Activated CD8-positive, alpha-beta T cell treated with anti-CD3 and anti-CD28 coated beads, Interleukin-2, amount 10 ng/mL, durations not matched to agents 7 days and 5 days (primary cell): ENCODE results near the gene MYH7. TPM values are rescaled to one million over a fixed set of nuclear protein-coding genes. Genes with fewer than 3 reads are reported as not detected.

ENCODE experiments used
- ATAC-seq: fragments of 150-1000 bp; cut with Tn5 transposase; one replicate; pipeline ENCODE4 v1.10.0; 2021; ENCODE audit warnings: moderate library complexity
- CTCF ChIA-PET: fragments of 350-600 bp; sonication (Branson Sonifier 250); formaldehyde crosslinking; loops from one replicate; lab custom pipeline; 2021; ENCODE audit warnings: antibody characterized with exemption; lab: Charles Lee
- POLR2A ChIA-PET: fragments of 350-600 bp; sonication (Branson Sonifier 250); formaldehyde crosslinking; loops from one replicate; lab custom pipeline; 2021; ENCODE audit warnings: antibody characterized with exemption; lab: Charles Lee
- DNase-seq: peaks from one replicate; pipeline ENCODE4 v3.0.0-alpha.2; 2020
- H3K27ac Mint-ChIP-seq: one replicate; pipeline ENCODE4 v1.8.0; 2021; ENCODE audit warnings: mild to moderate bottlenecking, mixed read lengths
- H3K27me3 Mint-ChIP-seq: one replicate; pipeline ENCODE4 v1.8.0; 2021; ENCODE audit warnings: low read depth, mixed read lengths
- H3K36me3 Mint-ChIP-seq: one replicate; pipeline ENCODE4 v1.8.0; 2021; ENCODE audit warnings: low read depth, mixed read lengths
- H3K4me1 Mint-ChIP-seq: one replicate; pipeline ENCODE4 v1.8.0; 2021; ENCODE audit warnings: low read depth, mixed read lengths
- H3K4me3 Mint-ChIP-seq: one replicate; pipeline ENCODE4 v1.8.0; 2021; ENCODE audit warnings: mild to moderate bottlenecking, mixed read lengths
- H3K9me3 Mint-ChIP-seq: one replicate; pipeline ENCODE4 v1.8.0; 2022; ENCODE audit warnings: mixed read lengths; ENCODE audit not compliant: insufficient read depth
- total RNA-seq, 2 experiments: library from RNA; stranded (reverse); gene quantifications; one replicate each; pipeline ENCODE4 v1.2.3, GENCODE V29; 2021

MYH7 gene
- not detected for total RNA-seq

DNA sequence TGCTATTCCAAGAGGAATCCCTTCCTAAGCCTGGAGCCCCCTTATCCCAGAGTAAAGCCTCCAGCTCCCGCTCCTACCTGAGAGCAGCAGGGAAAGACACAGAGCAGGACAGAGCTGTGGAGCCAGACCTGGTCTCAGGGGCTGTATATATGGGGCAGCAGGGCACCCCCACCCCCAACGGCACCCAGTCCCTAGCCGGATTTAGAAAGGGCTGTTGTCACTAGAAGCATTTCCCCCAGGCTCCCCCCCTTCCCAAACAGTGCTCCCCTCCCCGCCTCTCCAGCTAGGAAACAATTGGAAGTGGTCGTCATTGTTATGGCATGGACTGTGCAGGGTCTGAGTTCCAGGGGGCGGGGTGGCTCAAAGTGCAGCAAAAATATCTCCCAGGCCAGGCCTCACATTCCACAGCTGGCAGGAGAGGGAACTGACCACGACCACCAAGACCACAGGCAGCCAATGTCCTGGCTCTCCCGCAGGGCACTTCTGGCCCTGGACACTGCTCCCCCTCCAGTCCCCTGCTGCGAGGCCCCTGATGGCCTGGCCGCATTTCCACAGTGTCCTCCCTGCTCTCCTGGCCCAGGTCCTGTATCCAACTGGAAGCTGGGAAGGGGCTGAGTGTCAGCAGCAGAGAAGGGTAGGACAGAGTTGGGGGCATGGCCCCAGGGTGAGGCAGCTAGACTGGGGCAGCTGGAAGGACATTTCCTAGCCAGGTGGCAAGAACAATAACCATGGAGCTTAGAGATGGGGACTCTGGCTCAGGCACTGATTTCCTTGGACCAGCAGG, at the start of gene MYH7:
Gene MYH7 (minus strand): TSS at position 118 of the 784 bp plus-strand sequence. CDS start 1,928 bp downstream, outside the sequence.
- Mint-ChIP-seq H3K4me1 (no peaks in the 10 kb centered on the region), H3K27ac (no peak within 1 kb of the TSS), H3K27me3 (no peaks in the 10 kb centered on the region), H3K4me3 (no peak within 1 kb of the TSS), H3K36me3 (no peaks in the 10 kb centered on the region), H3K9me3 (no peaks in the 10 kb centered on the region)
- no peak for DNase-seq
- CTCF ChIA-PET = no interaction called here
- POLR2A ChIA-PET = no interaction called here
- ATAC-seq = no peak

DNA sequence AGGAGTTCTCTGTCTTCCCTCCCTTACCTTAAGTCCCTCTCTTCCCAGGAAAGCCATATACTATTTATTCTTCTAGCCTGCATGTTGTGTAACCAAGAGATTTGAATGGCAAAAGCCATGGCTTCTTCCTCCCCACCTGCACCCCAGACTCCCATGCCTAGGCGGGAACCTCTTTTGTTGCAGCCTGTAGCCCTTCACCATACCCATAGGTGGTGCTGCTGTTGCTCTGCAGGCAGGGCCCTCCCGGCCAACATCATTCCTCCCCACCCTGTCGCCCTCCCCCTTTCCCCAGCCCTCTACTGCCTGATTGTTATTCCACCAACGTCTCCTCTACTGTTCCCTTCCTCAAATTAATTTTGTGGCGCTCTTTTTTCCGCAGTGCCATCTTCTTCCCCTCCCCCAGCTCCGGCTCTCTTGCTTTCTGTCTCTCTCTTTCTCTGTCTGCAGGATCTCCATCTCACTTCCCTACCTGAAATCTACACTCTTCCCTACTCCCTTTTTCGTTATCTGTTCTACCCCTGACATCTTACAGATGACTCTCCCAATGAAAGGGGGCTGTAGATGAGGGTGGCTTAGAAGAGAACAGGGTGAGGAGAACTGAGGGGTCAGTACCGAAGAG, 47.9 kb upstream of the MYH7 start:
- no peak overlapping the region for H3K4me3 Mint-ChIP-seq
- POLR2A ChIA-PET = no interaction called here
- CTCF ChIA-PET = interaction anchor here (0.7 to 13.7 kb wide), 5 partner anchors 13 to 163 kb away, joined by 3 to 266 read pairs (median 9); partner anchors contain the start of gene THTPA
- DNase-seq (peak; percentile 24), ATAC-seq (peak; percentile 64)
- peaks cover 2% of the 10 kb centered on the region for H3K36me3 Mint-ChIP-seq
- H3K27me3 Mint-ChIP-seq = no peaks in the 10 kb centered on the region
- H3K4me1 Mint-ChIP-seq = peaks cover 4% of the 10 kb centered on the region
- H3K27ac Mint-ChIP-seq = no peak overlapping the region
- no peaks in the 10 kb centered on the region for H3K9me3 Mint-ChIP-seq

DNA sequence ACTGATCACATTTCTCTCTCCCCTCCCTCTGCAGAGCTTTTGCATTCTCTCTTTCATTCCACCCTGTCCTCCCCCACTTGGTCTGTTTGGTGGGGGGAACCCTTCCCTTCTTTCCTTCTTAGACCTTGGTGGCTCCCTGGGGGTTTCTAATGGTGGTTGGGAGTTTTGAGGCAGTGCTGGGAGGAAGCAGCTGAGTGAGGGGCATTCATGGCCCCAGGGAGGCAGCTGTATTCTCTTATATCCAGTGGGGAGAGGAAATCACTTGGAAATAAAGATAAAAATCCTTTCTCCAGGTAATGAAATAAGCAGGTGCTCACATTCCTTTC, 47.3 kb upstream of the MYH7 start:
- POLR2A ChIA-PET = no interaction called here
- no peaks in the 10 kb centered on the region for H3K27me3 Mint-ChIP-seq
- H3K27ac Mint-ChIP-seq = no peak overlapping the region
- no peaks in the 10 kb centered on the region for H3K9me3 Mint-ChIP-seq
- DNase-seq (no peak), ATAC-seq (no peak)
- H3K36me3 Mint-ChIP-seq = peaks cover 6% of the 10 kb centered on the region
- H3K4me3 Mint-ChIP-seq = no peak overlapping the region
- CTCF ChIA-PET = interaction anchor here (0.7 to 13.7 kb wide), 4 partner anchors 13 to 162 kb away, joined by 3 to 266 read pairs (median 6); partner anchors contain the start of gene THTPA
- peaks cover 4% of the 10 kb centered on the region for H3K4me1 Mint-ChIP-seq

DNA sequence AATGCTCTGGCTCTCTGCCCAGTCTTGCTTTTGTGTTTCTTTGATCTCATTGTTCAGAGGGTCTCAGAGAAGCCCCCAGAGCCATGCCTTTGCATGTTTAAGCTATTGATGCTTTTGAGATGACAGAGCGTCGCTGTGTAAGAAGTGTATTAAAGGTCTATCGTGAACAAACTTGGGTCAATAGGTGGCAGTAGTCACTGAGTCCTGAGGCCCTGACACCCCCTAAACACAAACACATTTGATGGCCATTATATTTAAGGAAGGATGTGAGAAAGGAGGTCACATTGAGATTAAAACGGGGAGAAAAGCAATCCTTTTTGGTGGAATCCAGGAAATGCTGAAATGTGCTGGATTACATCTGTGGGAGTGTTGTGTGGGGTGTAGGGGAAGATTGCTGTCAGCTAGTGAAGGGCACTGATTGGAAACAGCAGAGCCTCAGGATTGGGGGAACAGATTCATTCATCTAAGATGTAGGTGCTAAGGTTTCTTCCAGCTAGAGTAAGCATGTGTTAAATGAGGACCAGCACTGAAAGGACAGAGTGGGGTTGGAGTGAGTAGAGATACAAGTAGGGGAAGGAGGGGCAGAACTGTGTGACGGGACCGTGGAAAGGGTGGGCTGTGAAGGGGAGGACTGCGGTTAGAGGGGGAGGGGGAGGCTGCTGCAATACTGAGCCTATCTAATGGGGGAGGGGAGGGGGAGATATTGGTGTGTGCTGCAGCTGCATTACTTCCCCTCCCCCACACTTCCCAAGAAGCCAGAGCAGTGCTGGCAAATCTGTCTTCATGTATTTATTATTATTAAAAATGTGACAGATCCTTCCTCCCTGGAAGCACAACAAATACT, 46.7 kb upstream of the MYH7 start:
- H3K36me3 Mint-ChIP-seq = peaks cover 11% of the 10 kb centered on the region

DNA sequence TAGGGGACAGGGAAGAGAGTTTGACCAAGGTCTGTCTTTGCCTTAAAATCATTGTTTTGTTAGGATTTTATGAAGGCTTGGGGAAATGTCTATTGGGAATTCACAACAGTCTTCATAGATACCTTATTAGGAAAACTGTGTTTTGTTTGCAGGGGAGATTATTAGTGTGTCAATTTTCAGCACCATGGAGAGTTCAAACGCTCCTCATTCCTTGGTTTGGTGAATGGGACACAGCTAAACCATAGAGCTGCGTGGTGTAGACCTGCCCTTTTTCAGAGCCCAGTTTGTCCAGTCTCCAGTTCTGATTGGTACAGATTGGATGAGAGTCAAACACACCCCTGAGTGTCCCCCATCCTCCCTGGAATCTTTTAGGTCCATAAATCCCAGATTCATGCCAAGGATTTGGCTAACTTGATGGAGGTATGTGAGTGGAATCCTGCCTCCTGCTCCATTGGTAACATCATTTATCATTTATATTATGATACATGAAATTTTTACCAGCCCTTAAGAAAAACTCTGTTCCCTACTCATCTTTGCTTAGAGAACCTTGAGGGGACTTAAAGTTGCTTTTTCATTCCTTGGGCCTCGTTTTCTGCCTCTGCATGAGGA, 46.0 kb upstream of the MYH7 start:
- peaks cover 18% of the 10 kb centered on the region for H3K36me3 Mint-ChIP-seq
- H3K27me3 Mint-ChIP-seq = no peaks in the 10 kb centered on the region
- H3K9me3 Mint-ChIP-seq = no peaks in the 10 kb centered on the region
- H3K27ac Mint-ChIP-seq = no peak overlapping the region
- CTCF ChIA-PET = interaction anchor here (1.2 to 13.7 kb wide), 3 partner anchors 11 to 77 kb away, joined by 3 to 266 read pairs (median 9); partner anchors contain the start of gene THTPA
- no peak for DNase-seq
- H3K4me1 Mint-ChIP-seq = peaks cover 4% of the 10 kb centered on the region
- no peak overlapping the region for H3K4me3 Mint-ChIP-seq
- POLR2A ChIA-PET = no interaction called here
- no peak for ATAC-seq

More for the DNA sequence above, 46.7 kb upstream of the MYH7 start:
- DNase-seq (no peak), ATAC-seq (no peak)
- no peak overlapping the region for H3K27ac Mint-ChIP-seq
- peaks cover 4% of the 10 kb centered on the region for H3K4me1 Mint-ChIP-seq
- H3K27me3 Mint-ChIP-seq = no peaks in the 10 kb centered on the region
- ChIA-PET POLR2A (no interaction called here), CTCF (interaction anchor here (0.7 to 13.7 kb wide), 5 partner anchors 12 to 161 kb away, joined by 3 to 266 read pairs (median 3); partner anchors contain the start of gene THTPA)
- no peaks in the 10 kb centered on the region for H3K9me3 Mint-ChIP-seq
- H3K4me3 Mint-ChIP-seq = no peak overlapping the region

DNA sequence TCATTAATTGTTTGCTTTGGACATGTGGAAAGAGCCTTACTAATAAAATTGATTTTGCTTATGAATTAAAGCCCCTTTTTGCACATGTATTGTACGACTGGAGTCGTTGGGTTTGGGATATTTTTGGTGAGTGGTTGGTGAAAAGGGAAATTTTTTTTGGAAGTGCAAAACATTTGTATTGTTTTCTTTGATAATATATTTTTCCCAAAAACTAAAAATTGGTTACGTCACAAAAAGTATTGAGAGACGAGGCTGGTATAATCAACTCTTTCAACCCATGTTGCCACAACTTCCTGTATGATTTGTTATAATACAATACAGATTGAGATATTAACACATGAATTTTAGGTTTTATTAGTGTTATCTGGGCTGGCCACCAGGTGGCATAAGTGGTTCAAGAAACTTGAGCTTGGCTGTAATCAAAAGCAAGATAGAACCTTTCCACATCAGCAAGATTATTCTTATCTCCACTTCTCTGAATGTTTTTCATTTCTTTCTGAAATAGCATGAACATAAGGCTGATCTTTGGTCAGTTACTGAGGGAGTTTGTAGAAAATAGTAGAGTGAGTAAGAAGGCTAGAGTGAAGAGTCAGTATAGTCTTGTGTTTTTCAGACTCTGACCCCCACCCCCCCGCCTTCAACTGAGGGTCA, 42.8 kb upstream of the MYH7 start:
- no peaks in the 10 kb centered on the region for H3K27me3 Mint-ChIP-seq
- H3K4me1 Mint-ChIP-seq = no peaks in the 10 kb centered on the region
- no peaks in the 10 kb centered on the region for H3K9me3 Mint-ChIP-seq
- ATAC-seq (peak; percentile 52), DNase-seq (peak; percentile 81)
- no peak overlapping the region for H3K27ac Mint-ChIP-seq
- peaks cover 40% of the 10 kb centered on the region for H3K36me3 Mint-ChIP-seq
- H3K4me3 Mint-ChIP-seq = no peak overlapping the region
- POLR2A ChIA-PET = interaction anchor here (1.0 to 2.6 kb wide), 4 partner anchors 32 to 89 kb away, joined by 3 to 9 read pairs (median 5); partner anchors contain the start of gene AP1G2
- CTCF ChIA-PET = interaction anchor here (0.6 to 13.7 kb wide), 16 partner anchors 8 to 201 kb away, joined by 3 to 266 read pairs (median 4); partner anchors contain the start of genes AP1G2, NGDN, PABPN1 and THTPA

DNA sequence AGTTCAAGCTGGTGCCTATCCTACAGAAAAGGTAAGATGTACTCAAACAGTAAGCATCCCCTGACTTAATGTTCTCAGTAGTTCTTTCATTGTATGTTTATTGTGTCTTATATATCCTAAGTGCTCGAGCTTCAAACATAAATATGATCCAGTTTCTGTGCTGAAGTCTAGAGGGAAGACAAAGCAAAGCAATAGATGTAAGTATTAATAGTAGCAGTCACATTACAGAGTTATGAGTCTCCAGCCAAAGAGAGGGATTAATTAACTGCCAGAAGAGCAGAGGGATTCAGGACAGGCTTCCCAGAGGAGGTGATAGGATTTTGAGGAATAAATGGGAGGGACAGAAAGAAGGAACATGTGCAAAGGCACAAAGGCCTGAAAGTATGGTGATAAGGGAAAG, 35.5 kb upstream of the MYH7 start:
- no peaks in the 10 kb centered on the region for H3K9me3 Mint-ChIP-seq
- ATAC-seq (no peak), DNase-seq (no peak)
- peaks cover 26% of the 10 kb centered on the region for H3K36me3 Mint-ChIP-seq
- no peak overlapping the region for H3K4me3 Mint-ChIP-seq
- H3K4me1 Mint-ChIP-seq = peaks cover 11% of the 10 kb centered on the region
- CTCF ChIA-PET = interaction anchor here (1.0 to 1.7 kb wide), 4 partner anchors 70 to 92 kb away, joined by 3 to 5 read pairs (median 4); no protein-coding TSS in a partner anchor
- H3K27ac Mint-ChIP-seq = no peak overlapping the region
- no peaks in the 10 kb centered on the region for H3K27me3 Mint-ChIP-seq
- POLR2A ChIA-PET = no interaction called here

DNA sequence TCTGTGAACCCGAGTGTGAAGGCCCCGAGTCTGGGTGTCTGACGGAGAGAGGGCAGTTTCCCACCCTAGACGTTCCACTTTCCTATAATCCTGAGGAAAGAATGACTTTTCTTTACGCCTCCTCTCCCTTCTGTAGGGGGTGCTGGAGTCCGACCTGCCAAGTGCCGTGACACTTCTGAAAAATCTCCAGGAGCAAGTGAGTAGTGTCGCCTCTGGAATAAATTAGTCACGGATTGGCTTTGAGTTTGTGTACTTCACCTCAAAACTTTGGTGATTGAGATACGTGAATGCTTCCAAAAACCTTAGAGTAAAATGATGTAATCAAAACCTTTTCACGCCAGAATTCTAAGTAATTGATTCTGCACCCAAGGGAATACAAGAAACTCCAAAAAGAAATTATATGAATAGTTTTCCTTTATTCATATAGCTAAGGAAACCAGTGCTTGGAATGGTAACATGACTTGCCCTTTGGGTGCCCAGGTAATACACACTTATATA, 34.5 kb upstream of the MYH7 start:
- Mint-ChIP-seq H3K27me3 (no peaks in the 10 kb centered on the region), H3K36me3 (peaks cover 18% of the 10 kb centered on the region), H3K4me3 (no peak overlapping the region), H3K27ac (no peak overlapping the region), H3K4me1 (peaks cover 11% of the 10 kb centered on the region), H3K9me3 (no peaks in the 10 kb centered on the region)
- ChIA-PET POLR2A (interaction anchor here (0.7 kb wide), 1 partner anchor 16 kb away, joined by 3 read pairs; no protein-coding TSS in a partner anchor), CTCF (interaction anchor here (0.7 to 1.7 kb wide), 8 partner anchors 9 to 640 kb away, joined by 3 to 5 read pairs (median 4); no protein-coding TSS in a partner anchor)
- no peak for ATAC-seq
- no peak for DNase-seq

DNA sequence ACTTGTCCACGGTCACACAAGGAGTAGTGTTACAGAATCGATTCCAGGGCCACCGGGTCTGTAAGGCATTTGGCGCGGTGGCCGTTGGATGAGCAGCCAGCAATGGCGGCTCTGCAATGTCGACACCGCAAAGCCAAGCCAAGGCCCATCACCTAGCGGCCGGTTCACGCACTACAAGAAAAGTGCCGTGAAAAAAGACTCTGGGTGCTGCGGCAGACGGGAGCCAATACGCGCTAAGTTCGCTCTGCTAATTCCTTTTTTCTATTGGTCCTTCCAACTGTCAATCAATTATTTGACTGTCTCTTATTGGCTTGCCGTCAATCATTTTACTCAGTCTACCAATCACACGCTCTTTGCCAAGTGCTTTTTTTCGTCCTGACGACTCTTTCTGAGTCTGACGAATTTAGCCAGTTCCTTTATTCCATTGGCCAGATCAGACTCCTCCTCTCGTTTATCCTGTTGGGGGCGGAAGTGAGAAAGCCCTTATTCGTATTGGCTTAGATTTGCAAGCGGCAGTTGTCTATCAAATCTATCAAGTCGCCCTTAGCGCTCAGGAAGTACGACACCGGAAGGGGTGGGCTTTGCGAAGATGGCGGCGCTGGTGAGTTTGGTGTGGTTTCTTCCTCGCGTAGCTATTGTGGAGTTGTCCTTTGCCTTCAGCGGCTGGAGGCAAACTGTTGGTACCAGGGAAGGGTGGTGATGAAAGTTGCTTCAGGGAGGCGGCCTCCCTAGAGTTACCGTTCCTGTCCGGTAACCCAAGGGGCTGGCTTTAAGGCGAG, 33.9 kb upstream of the MYH7 start, which contains the start of gene NGDN:
Gene NGDN (plus strand): TSS at position 577 of the 779 bp plus-strand sequence. CDS start 13 bp downstream, at position 590.
- Mint-ChIP-seq H3K27ac (no peak within 1 kb of the TSS), H3K9me3 (no peaks in the 10 kb centered on the region), H3K36me3 (peaks cover 12% of the 10 kb centered on the region), H3K4me3 (no peak within 1 kb of the TSS), H3K27me3 (no peaks in the 10 kb centered on the region), H3K4me1 (peaks cover 11% of the 10 kb centered on the region)
- DNase-seq (peak; percentile 95), ATAC-seq (peak; percentile 98)
- ChIA-PET POLR2A (interaction anchor here (0.7 kb wide), 1 partner anchor 17 kb away, joined by 3 read pairs; no protein-coding TSS in a partner anchor), CTCF (interaction anchor here (0.7 to 1.7 kb wide), 7 partner anchors 9 to 640 kb away, joined by 3 to 5 read pairs (median 3); no protein-coding TSS in a partner anchor)
